ENCODE measurements around the gene GCN1. TPM values are rescaled to one million over a fixed set of nuclear protein-coding genes. Genes with fewer than 3 reads are reported as not detected.
A peak's percentile ranks its signal among the peaks of the same experiment; 100 is the strongest.

Gene GCN1
- polyA plus RNA-seq, 2 of the 4 experiments (the other 2 are of a cell fraction) = 43.2 to 64.1 TPM

DNA sequence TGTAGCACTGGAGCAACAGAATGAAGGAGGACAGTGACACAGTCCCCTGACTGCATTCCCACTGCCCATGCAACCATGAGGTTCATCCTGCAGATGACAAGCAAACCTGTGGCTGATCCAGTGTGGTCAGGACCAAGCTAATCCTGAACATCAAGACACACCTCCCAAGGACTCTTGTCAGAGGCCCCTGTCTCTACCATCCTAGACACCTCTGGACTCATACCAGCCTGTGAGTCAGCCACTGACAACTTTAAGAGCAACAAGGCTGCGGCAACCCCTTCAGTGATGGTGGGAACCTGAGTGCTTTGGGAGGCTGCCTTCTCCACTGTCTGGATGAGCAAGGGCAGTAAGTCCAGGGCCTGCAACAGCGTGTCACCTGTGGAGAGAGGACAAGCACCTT, 24.6 kb downstream of the GCN1 start:
- no peak for TF ChIP-seq EHF (CRISPR knock-in tag; IDR thresholded peaks at IDR 0.05)
- no peak for TF ChIP-seq RARB (CRISPR knock-in tag; IDR thresholded peaks at IDR 0.05)
- TF ChIP-seq KDM5A (IDR thresholded peaks at IDR 0.05) = no peak
- no peak for TF ChIP-seq TP53 (CRISPR knock-in tag; IDR thresholded peaks at IDR 0.05)
- no peak for TF ChIP-seq FOXS1 (CRISPR knock-in tag; IDR thresholded peaks at IDR 0.05)
- no peak for TF ChIP-seq ZFP36 (IDR thresholded peaks at IDR 0.05; ENCODE audit: borderline replicate concordance, partially characterized antibody)
- TF ChIP-seq, protein P1, sequence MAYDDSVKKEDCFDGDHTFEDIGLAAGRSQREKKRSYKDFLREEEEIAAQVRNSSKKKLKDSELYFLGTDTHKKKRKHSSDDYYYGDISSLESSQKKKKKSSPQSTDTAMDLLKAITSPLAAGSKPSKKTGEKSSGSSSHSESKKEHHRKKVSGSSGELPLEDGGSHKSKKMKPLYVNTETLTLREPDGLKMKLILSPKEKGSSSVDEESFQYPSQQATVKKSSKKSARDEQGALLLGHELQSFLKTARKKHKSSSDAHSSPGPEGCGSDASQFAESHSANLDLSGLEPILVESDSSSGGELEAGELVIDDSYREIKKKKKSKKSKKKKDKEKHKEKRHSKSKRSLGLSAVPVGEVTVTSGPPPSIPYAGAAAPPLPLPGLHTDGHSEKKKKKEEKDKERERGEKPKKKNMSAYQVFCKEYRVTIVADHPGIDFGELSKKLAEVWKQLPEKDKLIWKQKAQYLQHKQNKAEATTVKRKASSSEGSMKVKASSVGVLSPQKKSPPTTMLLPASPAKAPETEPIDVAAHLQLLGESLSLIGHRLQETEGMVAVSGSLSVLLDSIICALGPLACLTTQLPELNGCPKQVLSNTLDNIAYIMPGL (CRISPR knock-in tag; IDR thresholded peaks at IDR 0.05; ENCODE audit: borderline replicate concordance) = no peak
- no peak for TF ChIP-seq ZSCAN20 (CRISPR knock-in tag; IDR thresholded peaks at IDR 0.05)
- no peak for TF ChIP-seq EHMT2 (IDR thresholded peaks at IDR 0.05; ENCODE audit: low read depth)
- TF ChIP-seq CEBPB (IDR thresholded peaks at IDR 0.05) = no peak
- TF ChIP-seq, protein P2, sequence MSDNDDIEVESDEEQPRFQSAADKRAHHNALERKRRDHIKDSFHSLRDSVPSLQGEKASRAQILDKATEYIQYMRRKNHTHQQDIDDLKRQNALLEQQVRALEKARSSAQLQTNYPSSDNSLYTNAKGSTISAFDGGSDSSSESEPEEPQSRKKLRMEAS (IDR thresholded peaks at IDR 0.05) = no peak
- TF ChIP-seq CHD4 (IDR thresholded peaks at IDR 0.05; ENCODE audit: borderline replicate concordance) = no peak
- 90% methylated on average over 2 of the region's 2 CpGs for WGBS (ENCODE audit: missing lambda C conversion rate)
- Histone ChIP-seq H3K4me3 (no peak overlapping the region), H3K9me3 (no peaks in the 10 kb centered on the region), H3K4me2 (no peak overlapping the region), H3K27ac (no peak overlapping the region), H3K4me1 (no peaks in the 10 kb centered on the region)
- no peak for FAIRE-seq
- peak; percentile 32 to 57; a peak in 4 of 6 replicates for ATAC-seq
- DNase-seq (ENCODE audit: low read depth in 1 of 2, low spot score in 1 of 2) = no peak
- POLR2A ChIA-PET = interaction anchor here (0.6 to 4.1 kb wide), 2 partner anchors 9 to 31 kb away, joined by 4 to 20 read pairs; partner anchors contain the start of gene RPLP0
- CTCF ChIA-PET = interaction anchor here (0.6 to 1.5 kb wide), 5 partner anchors 9 to 82 kb away, joined by 3 to 5 read pairs (median 3); partner anchors contain the start of gene RPLP0

- DNase-seq (ENCODE audit: low read depth in 1 of 2, low spot score in 1 of 2) (no peak), ATAC-seq (peak; percentile 58 to 77; a peak in 5 of 6 replicates), FAIRE-seq (no peak)
- no peak for TF ChIP-seq EHF (CRISPR knock-in tag; IDR thresholded peaks at IDR 0.05)
- TF ChIP-seq KDM5A (IDR thresholded peaks at IDR 0.05) = no peak
- no peak for TF ChIP-seq NPAS2 (CRISPR knock-in tag; IDR thresholded peaks at IDR 0.05; ENCODE audit: borderline replicate concordance)
- TF ChIP-seq JUNB (IDR thresholded peaks at IDR 0.05) = no peak
- TF ChIP-seq ZC3H11A (IDR thresholded peaks at IDR 0.05) = no peak
- no peak for TF ChIP-seq BHLHE40 (IDR thresholded peaks at IDR 0.05; ENCODE audit: low read depth, low read length)
- TF ChIP-seq RAD21 (conservative IDR thresholded peaks at IDR 0.05 in 1 of 2, IDR thresholded peaks at IDR 0.05 in 1 of 2) = no peak
- no peak for TF ChIP-seq TP53 (CRISPR knock-in tag; IDR thresholded peaks at IDR 0.05)
- no peak for TF ChIP-seq NR3C1 (IDR thresholded peaks at IDR 0.05)
- H3K9me3 ChIP-seq = no peaks in the 10 kb centered on the region
- H3K27ac ChIP-seq = no peak overlapping the region
- no peaks in the 10 kb centered on the region for H3K4me1 ChIP-seq
- ChIA-PET CTCF (interaction anchor here (1.0 to 1.7 kb wide), 4 partner anchors 8 to 11 kb away, joined by 3 to 6 read pairs (median 4); no protein-coding TSS in a partner anchor), POLR2A (interaction anchor here (0.6 to 4.1 kb wide), 4 partner anchors 10 to 178 kb away, joined by 3 to 20 read pairs (median 4); partner anchors contain the start of gene RPLP0)
- no peak overlapping the region for H3K4me2 ChIP-seq
- whole genome bisulfite sequencing (ENCODE audit: missing lambda C conversion rate) = 98% methylated on average over 4 of the region's 4 CpGs
- no peak overlapping the region for H3K4me3 ChIP-seq
These were observed 26.2 kb downstream of the GCN1 start for GRCh38 chr12:120168337-120168736.

GRCh38 chr12:120167529-120168095, 26.9 kb downstream of the GCN1 start:
- ATAC-seq (no peak), DNase-seq (ENCODE audit: low read depth in 1 of 2, low spot score in 1 of 2) (no peak), FAIRE-seq (no peak)
- Histone ChIP-seq H3K27ac (no peak overlapping the region), H3K4me3 (no peak overlapping the region), H3K9me3 (no peaks in the 10 kb centered on the region), H3K4me1 (no peaks in the 10 kb centered on the region), H3K4me2 (no peak overlapping the region)
- ChIA-PET POLR2A (interaction anchor here (1.2 to 4.1 kb wide), 2 partner anchors 11 to 33 kb away, joined by 3 to 20 read pairs; partner anchors contain the start of gene RPLP0), CTCF (interaction anchor here (0.8 to 1.7 kb wide), 5 partner anchors 9 to 52 kb away, joined by 3 to 6 read pairs (median 3); no protein-coding TSS in a partner anchor)
- WGBS (ENCODE audit: missing lambda C conversion rate) = 93% methylated on average over 6 of the region's 6 CpGs
- TF ChIP-seq NPAS2 (CRISPR knock-in tag; IDR thresholded peaks at IDR 0.05; ENCODE audit: borderline replicate concordance) (no peak), EHF (CRISPR knock-in tag; IDR thresholded peaks at IDR 0.05) (no peak), HOXB5 (CRISPR knock-in tag; IDR thresholded peaks at IDR 0.05) (no peak), TFCP2L1 (CRISPR knock-in tag; IDR thresholded peaks at IDR 0.05) (no peak), JUN (IDR thresholded peaks at IDR 0.05) (no peak), RARB (CRISPR knock-in tag; IDR thresholded peaks at IDR 0.05) (no peak), KDM1A (IDR thresholded peaks at IDR 0.05; ENCODE audit: low read depth) (no peak), RNF2 (IDR thresholded peaks at IDR 0.05; ENCODE audit: borderline replicate concordance, low read depth) (no peak), REST (IDR thresholded peaks at IDR 0.05) (no peak), HOXA7 (CRISPR knock-in tag; IDR thresholded peaks at IDR 0.05) (no peak), HEYL (CRISPR knock-in tag; IDR thresholded peaks at IDR 0.05) (no peak), SREBF2 (IDR thresholded peaks at IDR 0.05) (no peak), CHD2 (IDR thresholded peaks at IDR 0.05; ENCODE audit: low read length, partially characterized antibody) (no peak), CEBPB (IDR thresholded peaks at IDR 0.05) (no peak)
- TF ChIP-seq, protein P3, sequence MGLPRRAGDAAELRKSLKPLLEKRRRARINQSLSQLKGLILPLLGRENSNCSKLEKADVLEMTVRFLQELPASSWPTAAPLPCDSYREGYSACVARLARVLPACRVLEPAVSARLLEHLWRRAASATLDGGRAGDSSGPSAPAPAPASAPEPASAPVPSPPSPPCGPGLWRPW (IDR thresholded peaks at IDR 0.05) = no peak
